HCT116 (cell line): Measurements from ENCODE around the gene SLC10A2. TPM values are rescaled to one million over a fixed set of nuclear protein-coding genes. Genes with fewer than 3 reads are reported as not detected.

Experiments
- ATAC-seq: fragments of 200-7000 bp; cut with Tn5 transposase; 2 replicates; pipeline ENCODE4 v1.9.1; 2020; ENCODE audit warnings: mild to moderate bottlenecking, moderate library complexity
- BruUV-seq: library from RNA; stranded (reverse); fragments of 400-500 nt; replicated peaks from 2 replicates; lab custom pipeline; 2021; lab: Mats Ljungman, UMichigan
- CTCF ChIA-PET: fragments of 300-600 bp; sonication (Branson Sonifier 250); formaldehyde crosslinking; loops from one replicate; lab custom pipeline; 2021; ENCODE audit warnings: antibody characterized with exemption; lab: Charles Lee
- POLR2A ChIA-PET: fragments of 300-600, 350-600 bp; sonication (Branson Sonifier 250); formaldehyde crosslinking; loops from one replicate; lab custom pipeline; 2021; ENCODE audit warnings: antibody characterized with exemption; lab: Charles Lee
- RAD21 ChIA-PET, 2 experiments: fragments of 300-600 bp; sonication (Branson Sonifier 250); formaldehyde crosslinking; loops; one replicate each; lab custom pipeline; 2023; ENCODE audit warnings: low total read pairs in 2 of 2; ENCODE audit not compliant: uncharacterized antibody in 2 of 2, unreplicated experiment in 2 of 2, low non-redundant PET in 1 of 2; lab: Charles Lee
- DNase-seq: peaks from one replicate; pipeline ENCODE4 v3.0.0-alpha.2; 2010; ENCODE audit warnings: low read depth, low spot score
- H2AFZ ChIP-seq: fragments of 200-600 bp; shearing (Covaris generic), sonication (generic); 2 replicates; pipeline ENCODE4 v1.6.1; 2017; ENCODE audit warnings: low read depth, mixed run types, mixed read lengths, antibody characterized with exemption, low read length; ENCODE audit not compliant: poor library complexity, severe bottlenecking
- H3K27ac ChIP-seq: 2 replicates; pipeline ENCODE4 v1.5.1; 2012; ENCODE audit warnings: low read depth, low read length
- H3K27me3 ChIP-seq: fragments of 200-600 bp; sonication (generic); 2 replicates; pipeline ENCODE4 v1.6.1; 2016; ENCODE audit warnings: mixed run types, low read length, mixed read lengths; ENCODE audit not compliant: insufficient read depth
- H3K36me3 ChIP-seq, 2 experiments: fragments of 200-500 bp in 1 of 2; fragments of 200-600 bp in 1 of 2; sonication (Bioruptor generic) in 1 of 2; sonication (generic) in 1 of 2; 2 replicates each; pipeline versions ENCODE4 v1.5.1 to v1.6.1; 2014 to 2016; ENCODE audit warnings: low read length in 2 of 2, inconsistent platforms in 1 of 2, mixed read lengths in 1 of 2, mixed run types in 1 of 2; ENCODE audit not compliant: insufficient read depth in 2 of 2, control insufficient read depth in 1 of 2
- H3K4me1 ChIP-seq, 2 experiments: fragments of 200-600 bp in 1 of 2; sonication (generic) in 1 of 2; 2 replicates each; pipeline versions ENCODE4 v1.5.1 to v1.6.1; 2012 to 2017; ENCODE audit warnings: low read length in 2 of 2, inconsistent platforms in 1 of 2, mild to moderate bottlenecking in 1 of 2, mixed read lengths in 1 of 2, mixed run types in 1 of 2, moderate library complexity in 1 of 2; ENCODE audit not compliant: insufficient read depth in 2 of 2, control insufficient read depth in 1 of 2
- H3K4me2 ChIP-seq: fragments of 200-600 bp; sonication (generic); 2 replicates; pipeline ENCODE4 v1.6.1; 2017; ENCODE audit warnings: mixed run types, low read length, mixed read lengths
- H3K4me3 ChIP-seq, 2 experiments: fragments of 200-600 bp in 1 of 2; sonication (generic) in 1 of 2; replicated peaks in 1 of 2; 2 replicates each; pipeline ENCODE4 v1.5.1; 2011 to 2016; ENCODE audit warnings: low read length in 2 of 2, control low read depth in 1 of 2, low read depth in 1 of 2, mild to moderate bottlenecking in 1 of 2, mixed read lengths in 1 of 2, mixed run types in 1 of 2
- H3K79me2 ChIP-seq: fragments of 200-600 bp; sonication (generic); 2 replicates; pipeline ENCODE4 v1.6.1; 2017; ENCODE audit warnings: mild to moderate bottlenecking, mixed run types, low read length, moderate library complexity, mixed read lengths; ENCODE audit not compliant: insufficient read depth
- H3K9ac ChIP-seq: fragments of 200-600 bp; sonication (generic); 2 replicates; pipeline ENCODE4 v1.6.1; 2016; ENCODE audit warnings: low read length, mixed read lengths
- H3K9me2 ChIP-seq: fragments of 200-600 bp; sonication (generic), shearing (Covaris generic); 2 replicates; pipeline ENCODE4 v1.6.1; 2017; ENCODE audit warnings: mixed run types, mild to moderate bottlenecking, moderate library complexity; ENCODE audit not compliant: insufficient read depth
- H3K9me3 ChIP-seq, 2 experiments: fragments of 200-500 bp in 1 of 2; fragments of 200-600 bp in 1 of 2; sonication (Bioruptor generic) in 1 of 2; sonication (generic) in 1 of 2; 2 replicates each; pipeline ENCODE4 v1.6.1; 2014 to 2017; ENCODE audit warnings: low read length in 2 of 2, mixed read lengths in 2 of 2, inconsistent platforms in 1 of 2, low read depth in 1 of 2, mild to moderate bottlenecking in 1 of 2, mixed run types in 1 of 2, moderate library complexity in 1 of 2; ENCODE audit not compliant: control insufficient read depth in 1 of 2, insufficient read depth in 1 of 2
- H4K20me1 ChIP-seq: fragments of 200-600 bp; sonication (generic), shearing (Covaris generic); 2 replicates; pipeline ENCODE4 v1.6.1; 2017; ENCODE audit warnings: mixed run types, mild to moderate bottlenecking, moderate library complexity; ENCODE audit not compliant: insufficient read depth
- CBX3 ChIP-seq: IDR thresholded peaks from 2 replicates; pipeline ENCODE4 v1.6.1; 2012; ENCODE audit warnings: low read depth
- CEBPB ChIP-seq: IDR thresholded peaks from 2 replicates; pipeline ENCODE4 v1.6.1; 2012; ENCODE audit warnings: low read depth
- EGR1 ChIP-seq: IDR thresholded peaks from 2 replicates; pipeline ENCODE4 v1.6.1; 2012; ENCODE audit warnings: low read depth
- POLR2AphosphoS5 ChIP-seq: IDR thresholded peaks from 2 replicates; pipeline ENCODE4 v1.6.1; 2011; ENCODE audit warnings: mild to moderate bottlenecking, low read depth, low read length, moderate library complexity
- SP1 ChIP-seq: IDR thresholded peaks from 2 replicates; pipeline ENCODE4 v1.6.1; 2012; ENCODE audit warnings: low read depth
- YY1 ChIP-seq: IDR thresholded peaks from 2 replicates; pipeline ENCODE4 v1.6.1; 2011; ENCODE audit warnings: low read length, low read depth, moderate library complexity, mild to moderate bottlenecking; ENCODE audit not compliant: insufficient replicate concordance; ENCODE audit errors: extremely low read depth
- ZBTB33 ChIP-seq: IDR thresholded peaks from 2 replicates; pipeline ENCODE4 v1.6.1; 2011; ENCODE audit warnings: mild to moderate bottlenecking, low read length, moderate library complexity; ENCODE audit not compliant: insufficient replicate concordance; ENCODE audit errors: extremely low read depth
- ZFX ChIP-seq: fragments of 450-650 bp; IDR thresholded peaks from 2 replicates; pipeline ENCODE4 v1.6.1; 2017
- ZNF274 ChIP-seq: fragments of 200-500 bp; sonication (Bioruptor generic); IDR thresholded peaks from 2 replicates; pipeline ENCODE4 v1.6.1; 2014; ENCODE audit warnings: mild to moderate bottlenecking, low read depth, low read length, inconsistent platforms
- intact Hi-C: fragments of 100-400 bp; cut with micrococcal nuclease; formaldehyde crosslinking; loops from 2 replicates; pipeline ENCODE4 v1.10.0; 2022
- total RNA-seq: library from RNA; stranded (reverse); gene quantifications from one replicate; pipeline ENCODE4 v1.2.1, GENCODE V29; 2021; ENCODE audit not compliant: unreplicated experiment

Gene SLC10A2
- total RNA-seq, 1 experiment from 2014 or later: not detected

GRCh38 chr13:103007427-103007762, 58.8 kb downstream of the SLC10A2 start:
- no peaks in the 10 kb centered on the region for H3K79me2 ChIP-seq
- no TSS peak for BruUV-seq
- CTCF ChIA-PET: no interaction called here

More at GRCh38 chr13:103007427-103007762, 58.8 kb downstream of the SLC10A2 start:
- DNase-seq (no peak), ATAC-seq (no peak)
- Histone ChIP-seq H3K9ac (no peak overlapping the region), H3K9me3 (no peaks in the 10 kb centered on the region), H3K9me2 (no peaks in the 10 kb centered on the region), H2AFZ (no peak overlapping the region), H3K4me3 (no peak overlapping the region), H4K20me1 (no peaks in the 10 kb centered on the region), H3K27me3 (no peaks in the 10 kb centered on the region), H3K36me3 (no peaks in the 10 kb centered on the region), H3K27ac (no peak overlapping the region), H3K4me2 (no peak overlapping the region), H3K4me1 (no peaks in the 10 kb centered on the region)
- intact Hi-C loops: no loop called here
- ChIA-PET POLR2A (no interaction called here), RAD21 (no interaction called here)
- TF ChIP-seq ZNF274 (no peak), POLR2AphosphoS5 (no peak), ZFX (no peak), CEBPB (no peak), YY1 (no peak), SP1 (no peak), ZBTB33 (no peak), EGR1 (no peak), CBX3 (no peak)
